Uterus (tissue), 2 donors: ENCODE results near the gene OR6N1.

Experiments
- POLR2A ChIP-seq, 2 donors: fragments of 450-650 bp; IDR thresholded peaks; one replicate each; pipeline ENCODE4 v1.6.1; 2016; ENCODE audit warnings: antibody characterized with exemption in 2 of 2, mild to moderate bottlenecking in 1 of 2, moderate library complexity in 1 of 2
- TF ChIP-seq, protein P1 (sequence below), 4 experiments: fragments of 200-600 bp in 2 of 4; fragments of 450-650 bp in 2 of 4; sonication (generic) in 2 of 4; IDR thresholded peaks; one replicate each; pipeline ENCODE4 v1.5.1; 2016 to 2019; ENCODE audit warnings: antibody characterized with exemption in 4 of 4, mild to moderate bottlenecking in 2 of 4, moderate library complexity in 1 of 4

DNA sequence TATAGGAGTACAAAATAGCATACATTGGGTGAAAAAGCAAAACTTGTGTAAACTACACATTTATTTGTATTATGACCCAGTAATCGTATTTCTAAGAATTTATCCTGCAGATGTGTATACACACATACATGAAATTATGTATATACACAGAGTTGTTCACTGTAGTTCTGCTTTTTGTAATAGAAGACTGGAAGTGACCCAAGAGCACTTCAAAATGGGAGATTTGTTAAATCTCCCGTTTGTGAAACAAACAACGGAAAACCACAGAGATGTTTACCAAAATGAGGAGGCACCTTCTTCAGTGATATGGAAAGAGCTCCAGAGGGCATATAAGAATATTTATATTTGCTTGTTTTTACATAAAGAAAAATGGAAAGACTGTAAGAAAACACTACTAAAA, 41.2 kb upstream of the OR6N1 start:
- TF ChIP-seq, protein P1, sequence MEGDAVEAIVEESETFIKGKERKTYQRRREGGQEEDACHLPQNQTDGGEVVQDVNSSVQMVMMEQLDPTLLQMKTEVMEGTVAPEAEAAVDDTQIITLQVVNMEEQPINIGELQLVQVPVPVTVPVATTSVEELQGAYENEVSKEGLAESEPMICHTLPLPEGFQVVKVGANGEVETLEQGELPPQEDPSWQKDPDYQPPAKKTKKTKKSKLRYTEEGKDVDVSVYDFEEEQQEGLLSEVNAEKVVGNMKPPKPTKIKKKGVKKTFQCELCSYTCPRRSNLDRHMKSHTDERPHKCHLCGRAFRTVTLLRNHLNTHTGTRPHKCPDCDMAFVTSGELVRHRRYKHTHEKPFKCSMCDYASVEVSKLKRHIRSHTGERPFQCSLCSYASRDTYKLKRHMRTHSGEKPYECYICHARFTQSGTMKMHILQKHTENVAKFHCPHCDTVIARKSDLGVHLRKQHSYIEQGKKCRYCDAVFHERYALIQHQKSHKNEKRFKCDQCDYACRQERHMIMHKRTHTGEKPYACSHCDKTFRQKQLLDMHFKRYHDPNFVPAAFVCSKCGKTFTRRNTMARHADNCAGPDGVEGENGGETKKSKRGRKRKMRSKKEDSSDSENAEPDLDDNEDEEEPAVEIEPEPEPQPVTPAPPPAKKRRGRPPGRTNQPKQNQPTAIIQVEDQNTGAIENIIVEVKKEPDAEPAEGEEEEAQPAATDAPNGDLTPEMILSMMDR (IDR thresholded peaks at IDR 0.05), result no peak
- no peak for TF ChIP-seq POLR2A (IDR thresholded peaks at IDR 0.05)
